Activated T-cell treated with anti-CD3 and anti-CD28 coated beads for 48 hours (primary cell): ENCODE measurements around the gene PAOX.
"Not testable (repeated sequence)": the region's sequence is repeated elsewhere in the genome, so short reads cannot be mapped to it uniquely, and the experiment has no call there.

Source experiments
- DNase-seq: peaks from one replicate; pipeline ENCODE4 v3.0.0-alpha.2; 2020; ENCODE audit warnings: low read depth

Gene PAOX

DNA sequence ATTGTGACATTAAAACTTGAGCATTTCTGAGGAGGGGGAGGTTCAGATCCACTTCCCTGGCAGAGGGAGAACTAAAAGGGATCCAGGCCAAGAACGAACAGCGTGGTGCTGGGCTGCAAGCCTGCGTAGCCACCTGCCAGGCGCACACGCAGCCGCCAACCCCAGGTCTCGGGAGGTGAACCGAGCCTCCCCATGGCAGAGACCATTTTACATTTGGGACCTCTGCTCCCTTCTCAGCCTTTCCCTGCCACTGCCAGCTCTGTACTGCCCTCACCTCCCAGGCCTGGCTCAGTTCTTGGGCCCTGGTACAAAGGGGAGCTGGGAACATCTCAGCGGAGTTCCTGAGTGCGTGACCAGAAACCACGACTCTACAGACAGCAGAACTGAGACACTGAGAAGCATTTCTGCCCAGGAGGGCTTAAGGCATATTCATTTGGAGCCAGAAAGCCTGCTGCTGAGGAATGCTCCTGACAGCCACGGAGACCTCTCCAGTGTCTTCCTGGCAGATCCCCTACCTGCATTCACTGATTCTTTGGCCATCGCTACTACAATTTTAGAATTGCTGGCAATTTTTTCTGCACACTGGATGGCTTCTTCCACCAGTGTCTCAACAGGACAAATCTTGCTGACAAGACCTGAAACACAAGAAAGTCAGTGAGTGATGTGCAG is 13.5 kb upstream of the PAOX start:
- DNase-seq: no peak

- no peak for DNase-seq
These were observed 13.0 kb upstream of the PAOX start for GRCh38 chr10:133366130-133366478.

GRCh38 chr10:133366751-133367150 is 12.3 kb upstream of the PAOX start:
- no peak for DNase-seq

DNA sequence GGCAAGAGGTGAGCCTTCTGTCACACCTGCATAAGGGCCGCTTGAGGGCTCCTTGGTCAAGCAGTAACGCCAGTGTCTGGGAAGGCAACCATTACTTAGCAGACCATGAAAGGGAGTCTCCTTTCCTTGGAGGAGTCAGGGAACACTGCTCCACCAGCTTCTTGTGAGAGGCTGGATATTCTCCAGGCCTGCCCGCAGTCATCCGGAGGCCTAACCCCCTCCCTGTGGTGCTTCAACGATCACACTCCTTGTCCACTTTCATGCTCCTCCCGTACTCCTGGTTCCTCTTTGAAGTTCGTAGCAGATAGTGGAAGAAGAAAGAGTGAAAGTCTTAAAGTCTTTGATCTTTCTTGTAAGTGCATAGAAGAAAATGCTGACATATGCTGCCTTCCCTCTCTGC is 11.6 kb upstream of the PAOX start:
- not testable (repeated sequence) for DNase-seq

- no peak for DNase-seq
These were observed 10.9 kb upstream of the PAOX start for GRCh38 chr10:133368153-133368552.

DNA sequence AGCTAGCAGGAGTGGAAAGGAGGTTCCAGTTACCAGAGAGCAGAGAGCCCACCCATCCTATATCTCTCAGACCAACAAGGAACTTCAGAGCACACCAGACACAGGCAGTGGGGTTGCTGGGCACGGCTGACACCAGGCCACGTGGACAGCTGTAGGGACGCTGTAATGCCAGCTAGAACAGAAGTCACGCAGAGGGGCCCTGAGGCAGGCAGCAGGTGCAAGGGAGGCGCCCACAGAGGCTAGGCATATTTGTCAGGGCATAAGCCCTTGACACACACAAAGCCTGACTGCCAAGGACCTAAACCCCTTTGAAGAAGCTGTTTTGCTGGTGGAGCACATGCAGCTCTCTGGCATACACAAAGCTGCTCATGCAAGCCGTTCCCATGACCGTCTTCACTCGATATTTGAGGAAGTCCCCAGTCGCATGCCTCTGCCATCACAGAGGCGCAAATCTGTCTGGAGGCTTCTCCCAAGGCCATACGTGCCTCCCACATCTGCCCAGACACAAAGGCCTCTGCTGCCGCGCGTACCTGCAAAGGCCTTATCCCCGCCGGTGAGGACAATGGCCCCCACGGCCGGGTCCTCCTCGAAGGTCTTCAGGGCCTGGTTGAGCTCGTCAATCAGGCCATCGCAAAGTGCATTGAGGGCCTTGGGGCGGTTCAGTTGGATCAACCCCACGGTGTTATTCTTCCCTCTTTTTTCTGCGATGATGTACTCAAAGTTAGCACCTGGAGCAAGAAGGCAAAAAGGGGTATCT is 8.9 kb upstream of the PAOX start:
- DNase-seq: no peak

- DNase-seq: no peak
These were observed 6.6 kb upstream of the PAOX start for GRCh38 chr10:133372507-133372906.

DNA sequence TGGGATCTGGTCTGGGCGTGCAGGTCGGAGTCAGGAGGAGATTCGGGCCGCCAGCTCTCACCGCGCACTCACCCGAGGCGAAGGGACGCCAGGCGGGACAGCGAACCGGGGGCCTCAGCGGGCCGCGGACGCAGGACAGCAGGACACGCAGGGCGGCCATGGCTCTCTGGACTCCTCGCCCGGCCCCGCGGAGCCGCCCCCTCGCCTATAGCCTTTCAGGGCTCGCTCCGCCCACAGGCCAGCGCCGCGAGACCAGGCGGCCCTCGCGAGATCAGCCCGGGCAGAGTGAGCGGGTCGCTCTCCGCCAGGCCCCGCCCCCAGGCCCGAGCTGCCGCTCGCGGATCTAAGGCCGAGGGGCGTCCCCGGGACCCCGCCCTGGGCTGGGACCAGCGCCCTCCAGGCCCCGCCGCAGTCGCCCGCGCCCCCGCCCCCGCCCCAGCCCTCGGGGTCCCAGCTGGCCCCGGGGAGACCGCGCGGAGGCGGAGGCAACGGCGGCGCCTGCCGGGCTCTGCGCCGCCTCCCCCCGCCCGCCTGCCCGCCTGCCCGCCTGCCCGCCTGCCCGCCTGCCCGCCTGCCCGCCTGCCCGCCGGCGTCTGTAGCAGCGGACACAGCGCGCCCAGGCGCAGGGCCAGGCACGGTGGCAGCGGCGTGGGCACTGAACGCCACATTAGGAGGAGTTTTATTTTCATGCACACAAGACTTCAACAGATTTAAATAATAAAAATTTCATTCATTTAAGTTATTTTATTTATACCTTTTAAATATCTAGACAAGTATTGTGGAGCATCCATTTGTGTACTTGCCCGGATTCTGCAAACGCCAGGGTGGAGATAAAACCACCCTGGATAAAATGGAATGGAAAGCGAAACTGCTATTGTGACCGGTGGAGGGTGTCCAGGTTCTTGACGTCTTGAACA is 5.6 kb upstream of the PAOX start, which contains the start of gene ECHS1:
TSS of gene ECHS1 (minus strand) at position 181 of the 917 bp plus-strand sequence. CDS start at position 160, 21 bp downstream.
- peak; percentile 95 for DNase-seq

DNA sequence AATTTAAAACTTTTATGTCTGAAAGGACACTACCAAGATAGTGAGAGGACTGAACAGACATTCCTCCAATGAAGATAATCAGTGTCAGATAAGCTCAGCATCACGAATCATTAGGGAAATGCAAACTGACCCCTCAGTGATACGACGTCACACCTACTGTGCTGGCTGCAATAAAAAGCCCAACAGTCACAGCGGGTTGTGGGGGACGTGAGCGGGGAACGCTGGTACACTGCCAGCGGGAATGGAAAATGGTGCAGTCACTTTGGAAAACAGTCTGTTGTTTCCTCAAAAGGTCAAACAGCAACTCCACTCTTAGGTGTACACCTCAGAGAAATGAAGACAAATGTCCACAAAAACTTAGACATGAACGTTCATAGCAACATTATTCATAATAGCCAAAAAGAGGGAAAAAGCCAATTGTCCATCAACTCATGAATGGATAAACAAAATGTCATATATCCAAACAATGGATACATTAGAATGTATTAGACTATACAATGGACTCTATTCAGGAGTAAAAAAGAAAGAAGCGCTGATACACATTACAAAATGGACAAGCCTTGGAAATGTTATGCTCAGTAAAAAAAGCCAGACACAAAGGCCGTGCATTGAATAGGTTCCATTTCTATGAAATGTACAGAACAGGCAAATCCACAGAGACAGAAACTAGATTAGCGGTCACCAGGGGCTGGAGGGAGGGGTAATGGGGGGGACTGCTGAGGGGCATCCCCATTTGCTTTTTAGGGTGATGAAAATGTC is 3.5 kb upstream of the PAOX start:
- no peak for DNase-seq

- DNase-seq: not testable (repeated sequence)
These were observed 2.9 kb upstream of the PAOX start for GRCh38 chr10:133376183-133376582.

DNA sequence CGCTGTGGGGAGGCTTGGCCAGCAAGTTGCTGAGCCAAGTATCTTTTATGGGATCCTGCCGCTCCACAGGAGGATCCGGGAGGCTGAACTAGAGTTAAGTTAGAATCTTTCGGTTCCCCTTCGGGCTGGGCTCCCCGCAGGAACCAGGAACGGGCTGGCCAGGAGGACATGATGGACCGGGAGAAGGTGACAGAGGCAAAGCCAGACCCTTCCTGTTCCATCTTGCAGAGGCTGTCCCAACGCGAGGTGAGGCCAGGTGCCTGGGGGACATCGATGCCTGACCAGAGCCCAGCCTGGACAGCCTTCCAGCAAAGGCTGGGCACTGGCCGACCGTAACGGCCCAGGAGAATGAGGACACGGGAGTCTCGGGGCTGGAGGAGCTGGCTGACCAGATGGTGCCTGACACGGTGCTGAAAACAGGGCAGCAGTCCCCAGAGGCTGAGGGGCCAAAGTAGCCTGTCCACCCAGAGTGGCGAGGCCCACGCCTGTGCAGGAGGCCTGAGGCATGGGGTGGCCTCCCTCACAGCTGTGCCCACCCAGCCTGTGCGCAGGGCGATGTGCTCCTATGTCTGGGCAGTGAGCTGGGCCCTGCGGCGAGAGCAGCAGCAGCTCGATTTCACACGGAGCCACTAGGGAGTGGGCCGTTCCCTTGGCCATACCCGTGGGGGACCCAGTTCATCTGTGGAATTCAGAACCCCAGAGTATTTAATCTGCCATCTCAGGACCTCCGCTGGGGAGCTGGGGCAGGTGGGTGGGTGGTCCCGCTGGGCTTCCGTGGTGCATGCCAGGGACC is 1.8 kb upstream of the PAOX start:
- DNase-seq: no peak

DNA sequence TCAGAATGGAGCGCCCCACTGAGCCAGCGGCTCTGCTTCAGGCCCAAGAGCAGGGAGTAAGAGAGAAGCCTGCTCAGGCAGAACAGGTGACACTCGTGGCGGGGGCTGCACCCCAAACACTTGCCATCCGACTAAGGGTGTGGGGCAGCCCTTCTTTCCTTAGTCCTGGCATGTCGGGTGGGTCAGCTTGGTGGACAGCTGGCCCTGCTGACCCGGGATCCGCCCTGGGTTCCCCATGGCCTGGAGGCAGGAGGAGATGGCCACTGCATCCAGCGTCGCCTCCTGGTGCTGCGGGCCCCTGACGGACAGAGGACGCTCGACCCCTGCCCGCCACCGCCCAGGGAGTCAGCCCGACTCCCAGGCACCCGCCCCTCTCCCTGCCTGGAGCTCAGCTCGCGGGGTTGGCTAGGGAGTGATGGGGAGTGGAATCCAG is 1.2 kb upstream of the PAOX start:
- no peak for DNase-seq

DNA sequence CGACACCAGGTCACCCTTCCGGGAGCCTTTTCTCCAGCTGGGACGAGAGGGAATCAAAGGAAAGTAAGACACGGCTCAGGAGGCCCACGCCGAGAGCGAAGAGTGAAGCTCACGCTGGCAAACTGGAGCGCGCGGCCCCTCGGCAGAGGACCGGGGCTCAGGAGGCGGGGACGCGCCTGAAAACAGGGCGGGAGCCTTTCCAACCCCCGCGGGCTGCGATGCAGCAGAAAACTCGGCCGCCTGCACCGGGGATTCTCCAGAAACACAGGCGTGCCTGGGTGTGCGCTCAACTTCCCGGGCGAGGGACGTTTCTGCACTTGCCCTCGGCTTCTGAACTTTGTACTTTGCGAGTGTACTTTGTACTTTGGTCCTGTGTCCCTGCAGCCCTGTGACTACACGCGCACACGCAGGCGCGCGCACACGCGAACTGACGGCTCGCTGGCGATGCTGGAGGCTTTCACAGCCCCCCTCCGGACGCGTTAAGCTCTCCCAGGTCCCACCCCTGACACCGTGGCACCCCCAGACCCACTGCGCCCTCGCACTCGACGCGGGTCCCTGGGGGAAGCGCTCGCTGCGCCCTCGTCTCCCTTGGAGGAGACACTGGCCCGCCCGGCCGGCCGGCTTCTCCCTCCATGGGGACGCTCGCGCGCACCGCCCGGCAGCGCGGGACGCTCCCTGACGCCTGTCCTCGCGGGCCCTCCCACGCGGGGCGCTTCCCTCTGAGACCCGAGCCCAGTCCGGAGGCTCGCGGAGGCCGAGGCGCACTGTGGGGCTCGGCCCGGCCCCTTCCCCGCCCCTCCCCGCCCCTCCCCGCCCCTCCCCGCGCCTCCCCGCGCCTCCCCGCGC is 588 bp upstream of the PAOX start:
- DNase-seq: peak; percentile 56

DNA sequence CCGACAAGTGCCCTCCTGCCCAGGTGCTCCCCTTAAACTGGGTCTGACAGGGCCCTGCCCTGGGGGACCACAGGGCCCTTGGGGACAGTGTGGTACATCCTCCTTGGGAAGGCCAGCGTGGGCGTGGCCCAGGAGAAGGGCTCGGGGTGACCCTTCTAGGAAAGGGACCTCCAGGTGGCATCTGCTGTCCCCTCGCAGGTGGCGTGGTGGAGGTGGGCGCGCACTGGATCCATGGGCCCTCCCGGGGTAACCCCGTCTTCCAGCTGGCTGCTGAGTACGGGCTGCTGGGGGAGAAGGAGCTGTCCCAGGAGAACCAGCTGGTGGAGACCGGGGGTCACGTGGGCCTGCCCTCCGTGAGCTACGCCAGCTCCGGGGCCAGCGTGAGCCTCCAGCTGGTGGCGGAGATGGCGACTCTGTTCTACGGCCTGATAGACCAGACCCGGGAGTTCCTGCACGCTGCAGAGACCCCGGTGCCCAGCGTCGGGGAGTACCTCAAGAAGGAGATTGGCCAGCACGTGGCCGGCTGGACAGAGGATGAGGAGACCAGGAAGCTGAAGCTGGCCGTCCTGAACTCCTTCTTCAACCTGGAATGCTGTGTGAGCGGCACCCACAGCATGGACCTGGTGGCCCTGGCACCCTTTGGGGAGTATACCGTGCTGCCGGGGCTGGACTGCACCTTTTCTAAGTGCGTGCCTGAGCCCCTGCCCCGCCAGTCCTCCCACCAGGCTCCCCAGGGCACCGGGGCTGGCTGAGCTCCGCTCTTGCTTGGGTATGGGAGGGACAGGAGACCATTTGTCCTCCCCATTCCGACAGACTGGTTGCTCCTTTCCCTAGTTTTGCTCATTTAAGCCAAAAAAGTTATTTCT is 972 bp downstream of the PAOX start:
- DNase-seq: no peak

DNA sequence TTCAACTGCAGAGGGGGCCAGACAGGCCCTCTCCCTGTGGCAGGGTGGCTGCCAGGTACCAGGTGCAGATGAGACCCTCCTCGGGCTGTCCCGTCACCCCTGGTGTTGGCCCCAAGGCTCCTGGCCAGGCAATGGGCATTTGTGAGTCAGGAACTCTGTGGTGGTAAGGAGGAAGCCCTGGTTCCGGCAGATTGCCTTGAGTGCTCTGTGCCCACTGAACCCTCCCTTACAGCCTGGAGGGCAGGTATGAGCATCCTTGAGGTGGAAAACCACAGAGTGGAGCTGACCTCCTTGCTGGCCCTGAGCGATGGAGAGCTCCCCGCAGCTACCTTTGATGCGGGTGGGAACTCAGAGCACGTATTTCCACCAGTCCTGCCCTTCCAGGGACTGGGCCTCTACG is 2.0 kb downstream of the PAOX start:
- DNase-seq: no peak

DNA sequence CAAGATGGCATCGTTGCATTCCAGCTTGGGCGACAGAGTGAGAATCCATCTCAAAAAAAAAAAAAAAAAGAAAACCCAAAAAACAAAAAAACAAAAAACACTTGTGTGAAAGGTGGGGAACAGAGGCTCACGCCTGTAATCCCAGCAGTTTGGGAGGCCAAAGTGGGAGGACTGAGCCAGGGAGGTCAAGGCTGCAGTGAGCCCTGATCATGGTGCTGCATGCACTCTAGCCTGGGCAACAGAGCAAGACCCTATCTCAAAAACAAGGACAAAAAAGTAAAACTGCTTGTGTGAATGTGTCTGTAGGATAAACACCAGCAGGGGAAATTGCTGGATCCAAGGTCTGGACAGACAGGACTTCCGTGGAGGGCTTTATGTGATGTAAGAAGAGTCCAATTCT is 4.5 kb downstream of the PAOX start:
- no peak for DNase-seq

- no peak for DNase-seq
These were observed 5.0 kb downstream of the PAOX start for GRCh38 chr10:133384071-133384470.

DNA sequence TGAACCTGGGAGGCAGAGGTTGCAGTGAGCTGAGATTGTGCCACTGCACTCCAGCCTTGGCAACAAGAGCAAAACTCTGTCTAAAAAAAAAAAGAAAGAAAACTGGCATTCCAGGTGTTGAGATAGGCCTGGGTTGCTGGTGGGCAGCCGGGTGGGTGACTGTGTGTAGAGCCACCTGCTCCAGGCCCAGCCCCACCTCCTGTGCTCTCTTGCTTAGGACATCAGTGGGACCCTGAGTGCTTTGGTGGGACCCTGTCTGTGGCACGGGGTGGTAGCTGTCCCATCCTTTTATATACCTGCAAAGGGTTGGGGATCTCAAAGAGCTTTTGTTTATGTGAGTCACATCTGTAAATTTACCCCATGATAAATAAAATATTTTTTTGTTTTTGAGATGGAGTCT is 6.2 kb downstream of the PAOX start:
- DNase-seq: no peak

- DNase-seq: not testable (repeated sequence)
These were observed 7.9 kb downstream of the PAOX start for GRCh38 chr10:133386951-133387350.
